ENCODE data around the gene SST. TPM values are rescaled to one million over a fixed set of nuclear protein-coding genes. Genes with fewer than 3 reads are reported as not detected.
A peak's percentile ranks its signal among the peaks of the same experiment; 100 is the strongest.

The SST gene
- total and polyA plus RNA-seq, 2 of the 8 experiments (the other 6 are each of a cell fraction or from before 2014, with no cell fraction given), result 0.50 TPM; not detected in 1

DNA sequence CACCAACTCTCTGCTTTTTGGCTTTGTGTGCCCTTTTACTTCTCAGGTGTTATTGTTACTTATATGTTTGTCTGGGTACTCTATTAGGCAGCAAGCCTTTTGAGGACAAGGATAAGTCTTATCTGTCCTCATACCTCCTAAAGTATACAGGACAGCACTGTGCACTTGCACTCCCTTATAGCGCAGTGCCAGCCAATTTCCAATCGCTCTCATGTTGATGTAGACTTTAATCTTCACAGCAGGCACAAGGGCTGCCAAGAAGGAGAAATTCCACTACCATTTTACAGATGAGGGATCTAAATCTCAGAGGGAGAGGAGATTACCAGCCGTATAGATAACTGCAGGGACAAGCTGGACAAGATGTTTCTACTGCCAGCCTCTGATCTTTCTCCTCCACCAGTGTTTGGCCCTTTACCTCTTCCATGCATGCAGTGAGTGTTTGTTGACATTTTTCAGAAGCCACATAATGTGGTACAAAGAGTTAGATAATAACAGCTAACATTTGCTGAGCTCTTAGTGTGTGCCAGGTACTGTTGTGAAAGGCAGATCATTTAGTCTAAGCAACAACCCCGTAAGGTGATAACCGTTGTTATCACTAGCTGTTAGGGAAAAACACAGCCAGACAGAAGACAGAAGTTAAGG is 30.1 kb downstream of the SST start:
- Histone ChIP-seq H3K14ac (ENCODE audit: insufficient read length) (no peak overlapping the region), H2BK5ac (ENCODE audit: low read depth, low read length) (no peak overlapping the region), H3K4me3 (ENCODE audit: extremely low read depth in 1 of 4, insufficient read depth in 2 of 4, low read depth in 3 of 4, low read length in 4 of 4) (no peak overlapping the region), H2AFZ (ENCODE audit: low read length) (no peak overlapping the region), H3K4me1 (replicated peaks in 1 of 4; ENCODE audit: control insufficient read depth in 3 of 4, insufficient read depth in 4 of 4, low read length in 3 of 4) (no peaks in the 10 kb centered on the region), H2BK12ac (ENCODE audit: low read depth, low read length) (no peak overlapping the region), H3K18ac (ENCODE audit: extremely low read depth, low read length) (no peak overlapping the region), H3K9ac (replicated peaks in 1 of 4; ENCODE audit: extremely low read depth in 1 of 4, low read depth in 3 of 4, low read length in 3 of 4) (no peak overlapping the region), H2BK120ac (replicated peaks; ENCODE audit: low read depth, low read length) (no peak overlapping the region), H3K79me1 (ENCODE audit: low read depth, low read length) (no peaks in the 10 kb centered on the region), H2AK5ac (ENCODE audit: low read depth, low read length) (no peak overlapping the region), H3K4me2 (ENCODE audit: insufficient read depth in 1 of 2, low read depth in 2 of 2, low read length in 2 of 2) (no peak overlapping the region), H3K23me2 (ENCODE audit: low read depth, low read length) (no peaks in the 10 kb centered on the region), H2BK15ac (ENCODE audit: low read length) (0 out of 2 replicates have a peak overlapping the region, but pooled peaks have one; percentile 48), H3K79me2 (ENCODE audit: control insufficient read depth in 1 of 2, insufficient read depth in 2 of 2, low read length in 2 of 2) (no peaks in the 10 kb centered on the region), H4K5ac (ENCODE audit: insufficient read length, low read depth, low read length) (no peak overlapping the region), H2BK20ac (ENCODE audit: low read length) (no peak overlapping the region), H3K9me3 (ENCODE audit: insufficient read depth in 2 of 2, low read depth in 1 of 2, low read length in 1 of 2) (peaks cover 0 to 2% of the 10 kb centered on the region in 2 experiments; a peak in 1 of 4 replicates), H4K91ac (replicated peaks; ENCODE audit: insufficient read length, low read length) (no peak overlapping the region), H4K8ac (ENCODE audit: extremely low read depth, insufficient read depth, low read length) (no peak overlapping the region), H3K23ac (ENCODE audit: insufficient read length) (no peak overlapping the region), H3K56ac (replicated peaks; ENCODE audit: insufficient read length, low read depth, low read length) (no peak overlapping the region), H3K4ac (replicated peaks; ENCODE audit: insufficient read length, low read depth, low read length) (no peak overlapping the region), H3K27ac (ENCODE audit: low read depth, low read length) (no peak overlapping the region), H4K20me1 (replicated peaks in 1 of 2; ENCODE audit: control insufficient read depth in 1 of 2, insufficient read depth in 2 of 2, low read length in 2 of 2) (no peaks in the 10 kb centered on the region), H3K27me3 (replicated peaks in 1 of 4; ENCODE audit: control insufficient read depth in 3 of 4, extremely low read depth in 1 of 4, insufficient read depth in 3 of 4, low read length in 3 of 4) (no peaks in the 10 kb centered on the region), H3K36me3 (ENCODE audit: control insufficient read depth in 2 of 4, insufficient read depth in 4 of 4, low read length in 3 of 4) (no peaks in the 10 kb centered on the region)
- CTCF ChIA-PET (ENCODE audit: partially characterized antibody), result interaction anchor here (1.7 to 2.4 kb wide), 2 partner anchors 24 to 39 kb away, joined by 9 to 13 read pairs; no protein-coding TSS in a partner anchor
- FAIRE-seq (no peak), DNase-seq (ENCODE audit: low read depth in 1 of 2, low spot score in 2 of 2) (no peak)
- 82% methylated on average over 5 of the region's 5 CpGs; no CpG with 5 or more reads in 1 of the 2 experiments for WGBS, 2 experiments (ENCODE audit: extremely low coverage in 1 of 2, insufficient coverage in 1 of 2, insufficient read length in 1 of 2, insufficient replicate concordance in 2 of 2, low coverage in 1 of 2, low lambda C conversion rate in 2 of 2, missing lambda C conversion rate in 1 of 2)
- POLR2A ChIA-PET (ENCODE audit: partially characterized antibody), result no interaction called here
- no peak for TF ChIP-seq HDAC6 (IDR thresholded peaks at IDR 0.05; ENCODE audit: low read depth, low read length)
- TF ChIP-seq SP4 (IDR thresholded peaks at IDR 0.05; ENCODE audit: low read length), result no peak
- TF ChIP-seq SUZ12 (IDR thresholded peaks at IDR 0.05; ENCODE audit: low read length), result no peak
- TF ChIP-seq SRF (IDR thresholded peaks at IDR 0.05; ENCODE audit: low read depth, low read length), result no peak
- no peak for TF ChIP-seq SIX5 (IDR thresholded peaks at IDR 0.05; ENCODE audit: low read depth, low read length)
- no peak for TF ChIP-seq MAFK (IDR thresholded peaks at IDR 0.05; ENCODE audit: low read depth, low read length)
- TF ChIP-seq POU5F1 (IDR thresholded peaks at IDR 0.05; ENCODE audit: low read depth, low read length), result no peak
- TF ChIP-seq KDM4A (IDR thresholded peaks at IDR 0.05; ENCODE audit: low read depth, low read length, severe bottlenecking), result no peak
- TF ChIP-seq RFX5 (IDR thresholded peaks at IDR 0.05; ENCODE audit: borderline replicate concordance, low read depth, low read length), result no peak
- TF ChIP-seq CEBPB (IDR thresholded peaks at IDR 0.05; ENCODE audit: low read depth, low read length), result no peak
- no peak for TF ChIP-seq BACH1 (IDR thresholded peaks at IDR 0.05; ENCODE audit: low read length)
- TF ChIP-seq KDM1A (IDR thresholded peaks at IDR 0.05; ENCODE audit: borderline replicate concordance, low read length), result no peak
- no peak for TF ChIP-seq YY1 (IDR thresholded peaks at IDR 0.05; ENCODE audit: low read depth, low read length)
- TF ChIP-seq BCL11A (IDR thresholded peaks at IDR 0.05; ENCODE audit: low read depth in 2 of 2, low read length in 2 of 2), result no peak
- TF ChIP-seq GABPA (IDR thresholded peaks at IDR 0.05; ENCODE audit: borderline replicate concordance, insufficient read depth, low read length), result no peak
